GM18861 (cell line): ENCODE data around the gene AGBL1.
"Not testable (repeated sequence)": the region's sequence is repeated elsewhere in the genome, so short reads cannot be mapped to it uniquely, and the experiment has no call there.

Experiments used
- ATAC-seq: cut with Tn5 transposase; IDR thresholded peaks from one replicate; pipeline ENCODE4 v1.9.1; 2021; ENCODE audit not compliant: unreplicated experiment

Gene AGBL1

DNA sequence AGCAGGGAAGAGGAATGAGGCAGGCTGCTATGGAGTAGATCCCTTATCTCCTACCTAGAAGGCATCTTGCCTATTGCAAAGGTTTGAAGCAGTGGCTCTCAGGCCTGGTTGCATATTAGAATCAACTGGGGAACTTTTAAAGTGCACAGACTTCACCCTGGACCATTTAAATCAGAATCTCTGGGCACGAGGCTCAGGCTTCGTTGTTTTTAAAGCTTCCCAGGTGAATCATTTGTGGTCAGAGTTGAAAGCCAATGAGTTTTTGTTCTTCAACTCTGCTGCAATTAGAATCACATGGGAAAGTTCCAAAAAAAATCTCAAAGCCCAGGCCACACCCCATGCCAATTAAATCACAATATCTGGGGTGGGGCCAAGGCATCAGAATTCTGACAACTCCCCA is 773.1 kb downstream of the AGBL1 start:
- no peak for ATAC-seq

DNA sequence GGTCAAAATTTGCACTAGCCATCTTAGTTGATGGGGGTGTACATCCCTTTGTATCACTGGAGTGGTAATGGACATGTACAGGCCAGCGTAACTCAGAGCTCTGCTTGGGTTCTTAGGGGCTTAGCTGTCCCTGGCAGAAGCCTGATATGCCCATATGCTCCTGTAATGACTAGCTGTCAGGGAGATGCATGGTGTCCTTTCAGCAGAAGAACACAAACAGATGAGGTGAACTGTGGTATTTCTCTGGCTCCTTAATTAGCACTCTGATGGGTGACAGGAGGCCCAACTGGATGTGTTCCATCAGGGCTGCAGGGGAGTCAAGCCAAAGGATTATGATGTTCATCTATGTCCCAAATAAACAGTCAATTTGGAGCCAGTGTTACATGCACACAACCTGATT is 774.5 kb downstream of the AGBL1 start:
- no peak for ATAC-seq

DNA sequence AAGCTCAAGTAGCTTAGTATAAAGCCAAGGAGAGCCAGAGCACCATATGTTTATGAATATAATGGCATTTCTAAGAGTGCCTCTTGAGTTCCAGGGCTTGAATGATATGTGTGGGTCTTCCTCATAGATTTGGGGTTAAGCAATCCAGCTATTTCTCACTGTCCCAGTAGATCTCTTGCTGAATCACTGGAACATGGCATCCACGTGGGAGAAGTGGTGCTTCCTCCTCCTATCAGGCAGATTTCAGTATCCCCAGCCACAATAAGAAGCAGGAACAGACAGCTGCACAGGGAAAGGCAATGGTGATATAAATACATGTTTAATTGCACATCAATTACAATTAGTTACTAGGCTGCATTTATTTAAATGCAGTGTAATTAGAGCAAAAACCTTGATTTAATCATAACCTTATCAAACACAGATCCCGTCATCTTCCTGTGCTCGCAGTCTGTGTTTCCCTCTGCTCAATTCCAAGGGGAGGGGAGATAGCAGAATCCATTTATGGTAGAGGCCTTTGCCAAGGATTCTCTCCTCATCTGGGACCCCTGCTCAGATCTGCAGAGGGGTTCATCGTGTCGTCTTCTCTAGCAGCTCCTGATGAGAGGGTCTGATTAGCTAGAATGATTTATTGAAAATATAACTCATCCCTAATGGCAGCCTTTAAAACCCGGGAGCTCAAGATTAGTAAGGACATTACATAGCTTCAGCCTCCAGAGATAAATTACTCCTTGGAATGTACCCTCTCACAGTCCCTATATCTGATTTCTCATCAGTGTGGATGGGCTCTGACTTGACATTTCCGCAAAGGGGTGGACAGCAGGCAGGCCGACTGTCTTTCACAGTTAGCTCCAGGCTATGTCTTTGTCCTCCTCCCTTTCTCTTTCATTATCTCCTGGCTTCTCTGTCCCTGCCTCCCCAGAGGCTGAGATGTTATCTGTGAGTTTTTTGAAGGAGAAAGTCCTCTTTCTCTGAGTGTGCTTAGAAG is 775.9 kb downstream of the AGBL1 start:
- no peak for ATAC-seq

DNA sequence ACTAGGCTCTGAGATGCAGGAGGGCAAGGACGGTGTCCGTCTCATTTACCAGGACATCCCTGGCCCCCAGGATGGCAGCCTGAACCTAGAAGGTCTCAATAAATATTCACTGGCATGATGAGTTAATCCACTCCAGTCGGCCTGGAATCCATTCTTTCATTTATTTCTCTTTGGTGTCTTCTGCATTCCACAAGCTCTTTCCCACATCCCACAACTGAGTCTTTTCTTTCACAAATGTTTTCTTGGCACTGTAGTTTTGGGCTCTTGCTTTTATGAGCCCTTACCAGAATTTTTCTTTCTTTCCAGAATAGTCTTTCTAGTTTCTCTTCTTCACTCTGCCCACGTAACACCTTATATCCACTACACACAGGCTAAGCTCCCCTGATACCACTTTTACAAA is 778.0 kb downstream of the AGBL1 start:
- no peak for ATAC-seq

GRCh38 chr15:86863226-86863915 is 783.7 kb downstream of the AGBL1 start:
- no peak for ATAC-seq

DNA sequence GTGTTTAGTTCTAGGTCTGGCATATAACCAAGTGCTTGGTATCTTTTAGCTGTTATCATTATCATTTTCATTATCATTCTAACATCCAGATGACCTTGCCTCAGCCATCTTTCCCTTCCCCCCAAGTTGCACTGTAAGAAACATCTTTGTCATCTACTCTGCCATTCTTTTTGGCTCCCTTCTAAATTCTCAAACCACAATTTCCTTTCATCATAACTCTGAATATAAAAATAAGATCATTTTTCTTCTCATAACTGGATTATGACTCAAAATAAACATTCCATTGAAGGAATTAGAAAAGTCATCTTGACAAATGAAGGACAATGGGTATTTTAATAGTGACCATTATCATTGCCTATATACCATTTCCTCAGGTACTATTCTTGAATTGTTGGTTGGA is 786.2 kb downstream of the AGBL1 start:
- ATAC-seq = no peak

DNA sequence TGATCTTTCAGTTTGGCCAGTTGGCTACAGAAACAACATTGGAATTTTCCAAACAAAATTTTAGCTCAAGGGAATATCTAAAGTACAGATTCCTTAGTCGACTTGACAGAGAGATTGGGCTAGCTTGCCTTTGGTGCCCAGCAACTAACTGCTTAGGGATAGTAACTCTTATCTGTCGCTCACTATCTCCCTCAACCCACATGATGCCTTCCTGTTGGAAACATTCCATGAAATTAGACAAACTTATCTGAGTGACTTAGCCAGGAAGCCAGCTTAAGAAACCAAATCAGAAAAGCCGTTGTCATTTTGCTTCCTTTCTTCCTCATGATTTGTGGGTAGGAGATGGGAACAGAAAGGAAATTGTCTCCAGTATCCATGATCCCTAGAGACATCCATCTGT is 791.2 kb downstream of the AGBL1 start:
- no peak for ATAC-seq

DNA sequence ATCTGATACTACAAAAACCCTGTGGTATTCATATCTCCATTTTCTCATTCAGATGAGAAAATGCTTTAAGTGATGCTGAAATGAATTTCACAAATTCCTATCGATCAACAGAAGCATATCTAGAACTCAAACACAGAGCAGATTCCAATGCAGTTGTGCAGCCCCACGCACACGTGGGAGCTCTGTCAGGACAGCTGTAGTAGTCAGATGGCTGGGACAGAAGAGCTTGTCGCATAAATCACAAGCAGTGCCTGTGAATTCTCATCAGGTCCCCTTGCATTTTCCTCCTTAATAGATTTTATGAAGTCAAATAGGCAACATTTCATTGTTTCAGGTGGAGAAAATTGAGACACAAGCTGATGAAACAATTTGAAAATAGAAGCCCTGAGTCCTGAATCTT is 792.3 kb downstream of the AGBL1 start:
- ATAC-seq = no peak

DNA sequence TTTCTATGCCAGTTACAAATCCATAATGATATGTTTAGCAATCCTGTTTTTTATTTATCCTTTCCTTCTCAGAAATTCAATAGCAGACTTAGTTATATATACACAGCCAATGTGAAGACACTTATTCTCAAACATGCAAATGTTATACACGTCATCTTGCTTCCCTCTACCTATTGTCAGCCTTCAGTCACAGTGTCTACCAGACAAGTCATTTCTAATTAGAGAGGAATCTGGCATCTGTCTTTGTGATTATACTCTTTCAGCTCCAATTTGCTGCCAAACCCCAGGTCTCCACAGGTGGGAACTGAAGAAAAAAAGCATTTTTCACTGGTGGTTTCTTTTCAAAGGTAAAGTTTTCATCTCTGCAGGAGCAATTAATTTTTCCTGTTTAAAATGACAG is 793.1 kb downstream of the AGBL1 start:
- no peak for ATAC-seq

DNA sequence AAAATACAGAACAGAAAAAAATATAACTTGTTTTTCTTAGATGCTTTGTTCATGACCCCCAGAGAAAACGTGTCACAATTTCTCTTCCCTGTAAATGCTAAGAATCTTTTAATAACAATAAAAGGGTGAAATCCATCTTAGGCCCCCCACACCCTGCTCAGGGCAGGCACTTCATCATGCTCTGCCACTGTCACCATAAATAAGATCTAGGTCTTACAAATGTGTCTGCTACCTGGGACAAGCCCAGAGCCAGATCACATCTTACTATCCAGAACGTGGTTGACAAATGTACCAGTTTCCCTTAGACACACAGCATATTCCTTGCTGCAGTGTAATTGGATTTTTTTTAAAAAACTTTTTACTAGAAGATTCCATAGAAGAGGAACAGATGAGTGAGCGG is 795.4 kb downstream of the AGBL1 start:
- ATAC-seq = no peak

DNA sequence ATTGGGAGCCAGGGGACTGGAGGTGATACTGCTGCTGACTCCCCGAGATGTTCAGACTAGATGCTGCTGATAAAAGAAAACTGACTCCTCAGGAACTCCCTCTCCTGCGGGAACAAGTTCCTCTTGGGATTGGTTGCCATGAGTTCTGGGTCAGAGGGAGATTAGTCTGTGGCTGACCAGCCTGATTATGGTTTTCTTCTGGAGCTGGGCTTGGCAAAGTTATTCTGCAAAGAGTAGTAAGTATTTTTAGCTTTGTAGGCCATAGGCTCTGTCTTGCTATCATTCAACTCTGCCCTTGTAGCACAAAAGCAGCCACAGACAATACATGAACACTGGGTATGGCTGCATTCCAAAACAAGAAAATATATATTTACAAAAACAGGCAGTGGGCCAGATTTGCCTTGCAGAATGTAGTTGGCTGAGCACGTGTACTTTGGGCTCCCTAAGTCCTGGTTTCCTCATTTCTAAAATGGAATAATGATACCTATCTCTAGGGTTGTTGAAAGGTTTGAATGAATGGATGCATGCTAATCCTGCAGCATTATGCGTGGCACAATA is 796.8 kb downstream of the AGBL1 start:
- ATAC-seq = no peak

GRCh38 chr15:86877171-86877631 is 797.5 kb downstream of the AGBL1 start:
- ATAC-seq = no peak

GRCh38 chr15:86878844-86879243 is 799.2 kb downstream of the AGBL1 start:
- not testable (repeated sequence) for ATAC-seq

GRCh38 chr15:86879250-86880229 is 799.9 kb downstream of the AGBL1 start:
- no peak for ATAC-seq

DNA sequence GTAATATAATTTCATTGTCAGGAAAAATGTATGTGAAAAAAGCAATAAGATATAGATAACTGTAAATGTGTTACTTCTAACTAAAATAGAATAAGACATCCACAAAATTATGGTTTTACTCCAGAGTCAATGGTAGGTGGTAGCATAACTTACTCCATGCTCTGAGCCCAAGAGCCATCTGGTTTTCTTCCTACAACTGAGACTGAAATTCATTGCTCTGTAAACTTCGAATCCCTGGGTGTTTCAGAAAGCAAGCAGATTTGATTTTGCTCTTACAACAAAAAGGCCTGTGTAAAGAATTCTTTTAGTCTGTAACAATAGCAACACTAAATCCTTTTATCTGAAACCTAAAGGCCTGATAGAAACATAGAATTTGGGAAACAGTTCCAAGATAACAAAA is 805.9 kb downstream of the AGBL1 start:
- ATAC-seq = no peak

GRCh38 chr15:86892774-86893449 is 813.2 kb downstream of the AGBL1 start:
- no peak for ATAC-seq

DNA sequence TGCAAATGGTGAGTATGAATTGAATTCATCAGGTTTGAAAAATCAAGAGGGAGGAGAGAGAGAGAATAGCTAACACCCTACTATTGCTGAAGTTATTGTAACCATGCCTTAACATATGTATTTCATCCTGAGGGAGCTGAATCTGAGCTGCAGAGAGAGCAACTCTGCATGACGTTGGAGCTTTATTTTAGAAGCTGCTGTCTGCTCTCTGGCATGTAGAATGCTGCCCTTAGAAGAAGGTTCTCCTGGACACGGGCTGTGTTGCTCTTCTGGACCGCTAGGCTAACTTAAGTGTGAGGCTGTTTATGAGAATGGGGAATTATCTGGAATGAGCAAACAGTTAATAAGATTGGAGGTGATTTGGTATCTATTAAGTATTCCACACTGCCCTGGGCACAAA is 814.6 kb downstream of the AGBL1 start:
- no peak for ATAC-seq

- ATAC-seq = no peak
Observed at GRCh38 chr15:86903642-86904421, 824.2 kb downstream of the AGBL1 start.

DNA sequence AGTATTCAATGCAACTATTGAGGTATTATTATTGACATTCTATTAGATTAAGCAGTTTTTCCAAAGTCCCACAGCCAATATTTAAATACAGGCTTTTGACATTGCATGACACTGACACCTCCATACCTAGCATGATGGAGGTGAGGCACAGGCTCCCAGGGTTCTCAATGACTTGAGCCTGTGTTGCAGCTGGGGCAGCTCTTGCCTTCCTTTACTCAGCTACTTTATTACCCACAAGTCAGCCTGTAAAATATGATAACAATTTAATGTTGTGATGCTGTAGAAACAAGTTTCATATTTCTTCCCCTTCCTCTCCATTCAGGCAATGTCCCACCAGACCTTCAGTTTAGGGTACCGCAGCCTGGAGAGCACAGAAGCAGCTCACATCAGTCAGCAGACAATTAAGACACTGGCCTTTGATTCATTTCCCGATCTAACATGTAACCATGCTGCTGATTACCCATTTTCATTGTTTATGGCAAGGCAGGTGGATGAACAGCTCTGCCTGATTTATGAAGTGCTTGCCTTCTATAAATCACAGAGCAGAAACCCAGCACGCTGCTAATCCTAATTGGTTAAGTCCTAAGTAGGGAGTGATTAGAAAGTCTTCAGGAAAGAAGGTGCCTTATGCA is 826.1 kb downstream of the AGBL1 start:
- no peak for ATAC-seq
